Stimulated activated CD4-positive, alpha-beta T cell treated with anti-CD3 and anti-CD28 coated beads, Interleukin-2, amount 100 ng/mL, for 4 hours (primary cell): ENCODE results near the gene MCU.
"Not testable (repeated sequence)": the region's sequence is repeated elsewhere in the genome, so short reads cannot be mapped to it uniquely, and the experiment has no call there.

Source experiments
- DNase-seq: peaks from one replicate; pipeline ENCODE4 v3.0.0-alpha.2; 2020; ENCODE audit warnings: low read depth

The MCU gene

GRCh38 chr10:72691863-72692743, at the start of gene MCU:
Gene MCU, plus strand, starts transcription at chr10:72692143. Its CDS starts 9 bp downstream, at chr10:72692152.
- peak; percentile 91 for DNase-seq

GRCh38 chr10:72642318-72642717, 49.6 kb upstream of the MCU start:
- DNase-seq = no peak

- no peak for DNase-seq
These were observed 46.6 kb upstream of the MCU start for GRCh38 chr10:72645263-72645858.

GRCh38 chr10:72646971-72647370, 45.0 kb upstream of the MCU start:
- DNase-seq = not testable (repeated sequence)

GRCh38 chr10:72648301-72648700, 43.6 kb upstream of the MCU start:
- DNase-seq = no peak

- DNase-seq = no peak
These were observed 42.7 kb upstream of the MCU start for GRCh38 chr10:72649291-72649690.

- DNase-seq = no peak
These were observed 38.4 kb upstream of the MCU start for GRCh38 chr10:72653383-72654096.

GRCh38 chr10:72654720-72655119, 37.2 kb upstream of the MCU start:
- DNase-seq = no peak

- no peak for DNase-seq
These were observed 33.1 kb upstream of the MCU start for GRCh38 chr10:72658696-72659400.

- no peak for DNase-seq
These were observed 32.2 kb upstream of the MCU start for GRCh38 chr10:72659694-72660093.

- no peak for DNase-seq
These were observed 31.7 kb upstream of the MCU start for GRCh38 chr10:72660220-72660619.

- no peak for DNase-seq
These were observed 30.5 kb upstream of the MCU start for GRCh38 chr10:72661431-72661830.

- no peak for DNase-seq
These were observed 28.0 kb upstream of the MCU start for GRCh38 chr10:72663971-72664370.

- no peak for DNase-seq
These were observed 26.0 kb upstream of the MCU start for GRCh38 chr10:72665925-72666324.

GRCh38 chr10:72667207-72667864, 24.6 kb upstream of the MCU start:
- DNase-seq = no peak

- no peak for DNase-seq
These were observed 18.7 kb upstream of the MCU start for GRCh38 chr10:72673280-72673679.

GRCh38 chr10:72674174-72674573, 17.8 kb upstream of the MCU start:
- not testable (repeated sequence) for DNase-seq

GRCh38 chr10:72679838-72680241, 12.1 kb upstream of the MCU start:
- no peak for DNase-seq

GRCh38 chr10:72682638-72683037, 9.3 kb upstream of the MCU start:
- no peak for DNase-seq

GRCh38 chr10:72685264-72685921, 6.5 kb upstream of the MCU start:
- DNase-seq = no peak

GRCh38 chr10:72686430-72686829, 5.5 kb upstream of the MCU start:
- DNase-seq = not testable (repeated sequence)
